ENCODE measurements around the gene BDKRB1.
"Not testable (repeated sequence)": the region's sequence is repeated elsewhere in the genome, so short reads cannot be mapped to it uniquely, and the experiment has no call there.

BDKRB1 gene

DNA sequence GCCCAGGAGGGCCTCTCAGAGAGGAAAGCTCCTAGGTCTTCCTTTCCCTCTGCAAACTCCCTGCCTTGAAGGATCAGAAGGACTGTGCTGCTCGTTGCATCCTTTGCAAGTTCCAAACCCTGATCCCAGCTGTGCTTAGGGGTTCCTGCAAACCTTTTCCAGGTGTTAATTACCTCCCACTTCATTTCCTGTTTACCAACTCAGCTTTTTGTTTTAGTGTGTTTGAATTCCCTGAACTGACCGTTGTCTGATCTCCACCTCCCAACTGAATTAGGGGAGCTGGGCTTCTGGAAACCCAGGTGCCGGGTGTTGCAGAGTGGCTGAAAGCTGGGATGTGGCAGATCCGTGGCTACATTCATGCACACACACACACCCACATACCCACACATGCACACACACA is 20.6 kb upstream of the BDKRB1 start:
- DNase-seq = no peak

DNA sequence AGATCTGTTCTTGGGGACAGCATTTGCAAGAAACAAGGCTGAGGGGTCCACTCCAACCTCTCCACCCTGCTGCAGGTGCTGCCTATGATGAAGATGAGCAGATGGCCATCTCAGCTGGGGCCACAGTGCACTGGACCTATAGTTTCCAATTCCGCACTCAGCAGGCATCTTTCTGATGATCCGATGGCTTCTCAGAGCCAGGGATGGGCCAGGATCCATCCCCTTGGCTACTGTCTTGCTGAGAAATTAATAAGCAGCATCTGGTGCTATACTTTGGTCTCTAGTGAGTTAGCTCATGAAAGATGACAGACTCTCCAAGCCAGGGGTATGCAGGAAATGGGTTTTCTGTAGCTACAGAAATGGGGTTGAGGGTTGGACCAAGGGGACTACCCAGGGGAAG is 18.4 kb upstream of the BDKRB1 start:
- no peak for DNase-seq

DNA sequence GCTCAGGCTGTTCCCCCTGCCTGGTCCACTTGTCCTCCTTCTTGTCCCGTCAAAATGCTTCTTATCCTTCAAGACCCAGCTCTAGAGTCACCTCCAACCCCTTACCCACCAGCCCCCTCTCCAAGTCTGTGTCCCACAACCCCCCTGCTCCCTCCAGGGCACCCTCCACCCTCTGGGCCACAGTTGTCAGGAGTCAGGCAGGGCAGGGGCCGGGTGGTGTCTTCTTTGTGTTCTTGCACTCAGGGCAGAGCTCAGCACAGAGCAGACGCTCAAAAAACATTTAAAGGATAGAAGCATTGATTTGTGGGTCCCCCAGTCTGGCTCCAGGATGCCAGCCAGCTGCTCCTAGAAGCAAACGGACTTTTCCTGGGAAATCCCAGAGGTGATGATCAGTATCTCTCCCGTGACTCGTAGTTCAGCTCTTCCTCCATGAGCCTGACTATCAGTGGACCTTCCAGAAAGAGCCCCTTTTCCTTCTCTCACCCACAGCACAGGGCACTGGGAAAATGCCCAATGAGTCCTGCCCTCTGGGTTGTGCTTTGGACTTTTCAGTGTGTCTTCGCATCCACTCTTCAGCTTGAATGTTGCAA is 17.2 kb upstream of the BDKRB1 start:
- no peak for DNase-seq

DNA sequence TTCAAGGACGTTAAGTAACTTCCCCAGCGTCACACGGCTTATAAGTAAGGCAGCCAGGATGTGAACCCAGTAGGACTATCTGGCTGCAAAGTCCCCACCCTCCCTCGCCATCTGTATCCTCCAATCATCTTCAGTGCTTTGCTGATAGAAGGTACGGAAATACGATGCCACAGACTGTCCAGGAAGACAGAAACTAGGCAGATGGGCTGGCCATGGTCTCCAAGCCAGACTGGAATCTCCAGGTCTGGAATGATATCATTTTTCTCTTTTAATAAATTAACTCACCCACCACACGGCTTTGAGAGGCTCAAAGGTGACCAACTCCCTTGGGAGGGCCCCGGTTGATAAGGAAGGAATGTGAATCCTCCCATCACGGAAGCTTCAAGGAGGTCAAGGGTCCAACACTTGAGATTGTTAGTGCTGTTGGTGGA is 16.3 kb upstream of the BDKRB1 start:
- DNase-seq = no peak

DNA sequence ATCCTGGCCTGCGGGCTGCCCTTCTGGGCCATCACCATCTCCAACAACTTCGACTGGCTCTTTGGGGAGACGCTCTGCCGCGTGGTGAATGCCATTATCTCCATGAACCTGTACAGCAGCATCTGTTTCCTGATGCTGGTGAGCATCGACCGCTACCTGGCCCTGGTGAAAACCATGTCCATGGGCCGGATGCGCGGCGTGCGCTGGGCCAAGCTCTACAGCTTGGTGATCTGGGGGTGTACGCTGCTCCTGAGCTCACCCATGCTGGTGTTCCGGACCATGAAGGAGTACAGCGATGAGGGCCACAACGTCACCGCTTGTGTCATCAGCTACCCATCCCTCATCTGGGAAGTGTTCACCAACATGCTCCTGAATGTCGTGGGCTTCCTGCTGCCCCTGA is 15.4 kb upstream of the BDKRB1 start:
- no peak for DNase-seq

DNA sequence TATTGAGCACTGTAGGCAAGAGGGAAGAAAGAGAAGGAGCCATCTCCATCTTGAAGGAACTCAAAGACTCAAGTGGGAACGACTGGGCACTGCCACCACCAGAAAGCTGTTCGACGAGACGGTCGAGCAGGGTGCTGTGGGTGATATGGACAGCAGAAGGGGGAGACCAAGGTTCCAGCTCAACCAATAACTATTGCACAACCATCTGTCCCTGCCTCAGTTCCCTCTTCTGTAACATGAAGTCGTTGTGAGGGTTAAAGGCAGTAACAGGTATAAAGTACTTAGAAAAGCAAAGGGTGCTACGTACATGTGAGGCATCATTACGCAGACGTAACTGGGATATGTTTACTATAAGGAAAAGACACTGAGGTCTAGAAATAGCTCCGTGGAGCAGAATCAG is 13.9 kb upstream of the BDKRB1 start:
- DNase-seq = no peak

DNA sequence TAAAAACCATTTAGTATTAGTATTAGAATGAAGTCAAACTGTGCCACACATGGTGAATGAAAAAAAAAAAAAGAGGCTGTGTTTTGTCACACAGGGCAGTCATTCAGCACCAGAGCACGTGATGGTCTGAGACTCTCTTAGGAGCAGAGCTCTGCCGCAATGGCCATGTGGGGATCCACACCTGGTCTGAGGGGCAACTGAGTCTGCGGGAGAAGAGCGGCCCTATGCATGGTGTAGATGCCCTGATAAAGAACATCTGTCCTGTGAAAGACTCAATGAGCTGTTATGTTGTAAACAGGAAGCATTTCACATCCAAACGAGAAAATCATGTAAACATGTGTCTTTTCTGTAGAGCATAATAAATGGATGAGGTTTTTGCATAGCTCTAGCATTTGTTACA is 12.2 kb upstream of the BDKRB1 start:
- no peak for DNase-seq

DNA sequence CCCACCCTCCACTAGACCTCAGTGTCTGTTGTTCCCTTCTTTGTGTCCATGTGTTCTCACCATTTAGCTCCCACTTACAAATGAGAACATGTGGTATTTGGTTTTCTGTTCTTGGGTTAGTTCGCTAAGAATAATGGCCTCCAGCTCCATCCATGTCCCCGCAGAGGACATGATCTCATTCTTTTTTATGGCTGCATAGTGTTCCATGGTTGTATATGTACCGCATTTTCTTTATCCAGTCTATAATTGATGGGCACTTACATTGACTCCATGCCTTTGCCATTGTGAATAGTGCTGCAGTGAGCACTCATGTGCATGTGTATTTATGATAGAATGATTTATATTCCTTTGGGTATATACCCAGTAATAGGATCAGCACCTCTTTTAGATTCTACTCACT is 10.9 kb upstream of the BDKRB1 start:
- not testable (repeated sequence) for DNase-seq

DNA sequence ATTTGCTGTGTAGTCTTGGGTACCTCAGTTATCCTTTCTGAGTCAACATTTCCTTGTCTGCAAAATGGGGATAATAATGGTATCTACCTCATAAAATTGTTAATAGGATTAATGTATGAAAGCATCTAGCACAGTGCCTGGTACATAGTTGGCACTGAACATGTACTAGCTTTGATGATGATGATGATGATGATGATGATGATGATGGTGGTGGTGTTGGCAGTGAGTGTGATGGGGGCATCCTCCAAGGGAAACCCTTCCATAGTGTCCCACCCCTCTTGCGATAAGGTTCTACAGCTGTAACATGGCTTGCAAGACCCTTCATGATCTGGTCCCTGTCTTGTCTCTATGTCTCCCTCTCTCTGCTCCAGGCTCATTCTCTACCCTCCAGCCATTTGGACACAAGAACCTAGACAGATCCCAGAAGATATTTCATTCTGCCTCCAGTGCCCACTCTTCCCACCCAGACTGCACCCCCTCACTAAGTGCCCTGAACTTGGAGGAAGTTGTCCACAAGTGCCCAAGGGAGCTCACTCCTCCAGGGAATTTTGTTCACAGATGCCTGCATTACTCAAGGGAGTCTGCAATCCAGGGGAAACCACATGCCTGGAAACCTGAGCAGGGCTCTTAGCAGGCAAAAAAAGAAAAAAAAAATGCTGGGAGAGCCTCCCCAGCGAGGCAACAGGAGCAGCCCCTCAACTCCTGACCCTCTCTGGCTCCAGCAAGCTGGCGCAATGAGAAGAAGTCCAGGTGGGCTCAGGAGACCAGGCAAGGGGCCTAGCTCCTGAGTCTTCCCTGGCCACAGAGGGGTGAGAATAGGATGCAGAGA is 10.1 kb upstream of the BDKRB1 start:
- no peak for DNase-seq

DNA sequence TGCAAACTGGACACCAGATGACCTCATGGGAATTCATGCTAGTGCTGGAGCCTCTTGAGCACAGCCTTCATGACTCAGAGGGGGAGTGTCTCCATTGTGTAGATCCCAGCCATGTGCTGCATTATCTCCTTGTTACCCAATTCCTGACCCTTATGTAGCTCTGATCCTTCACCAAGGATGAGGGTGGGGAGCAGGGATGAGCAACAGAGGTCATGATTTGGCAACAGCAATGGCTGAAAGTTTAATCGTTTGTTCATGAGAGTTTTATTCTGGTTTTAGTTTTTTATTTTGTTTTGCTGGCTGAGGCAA is 9.5 kb upstream of the BDKRB1 start:
- DNase-seq = peak; percentile 86

DNA sequence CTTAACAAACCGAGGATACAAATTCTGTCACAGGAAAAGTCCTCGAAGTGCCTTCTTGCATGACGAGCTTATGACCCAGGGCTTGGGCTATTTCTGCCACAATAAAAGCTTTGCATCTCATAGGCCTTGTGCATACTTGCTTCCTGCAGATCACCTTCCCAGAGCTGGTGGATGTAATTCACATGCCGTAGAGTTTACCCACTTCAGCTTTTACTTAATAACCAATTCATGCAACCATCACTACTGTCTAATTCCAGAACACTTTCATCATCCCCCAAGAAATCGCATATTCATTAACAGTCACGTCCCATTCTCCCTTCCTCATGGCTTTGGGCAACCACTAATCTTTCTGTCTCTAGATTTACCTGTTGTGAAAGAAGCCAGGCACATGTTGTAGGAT is 9.0 kb upstream of the BDKRB1 start:
- no peak for DNase-seq

DNA sequence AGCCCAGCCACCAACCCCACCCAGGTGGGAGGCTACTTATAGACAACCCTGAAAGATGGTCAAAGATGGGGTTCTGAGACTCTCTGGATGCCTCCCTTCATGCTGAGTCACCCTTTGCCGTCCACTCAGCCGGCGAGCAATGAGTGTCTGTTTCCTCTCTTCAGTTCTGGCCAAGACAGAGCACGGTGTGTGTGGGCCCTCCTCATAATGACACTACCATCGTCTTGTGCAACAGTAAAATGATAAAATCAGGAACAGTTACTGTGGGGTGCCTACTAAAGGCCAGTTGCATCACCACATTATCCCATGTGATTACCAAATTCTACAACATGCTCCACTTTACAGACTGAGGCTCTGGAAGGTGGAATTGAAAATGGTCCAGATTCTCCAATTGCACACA is 7.0 kb upstream of the BDKRB1 start:
- DNase-seq = no peak

DNA sequence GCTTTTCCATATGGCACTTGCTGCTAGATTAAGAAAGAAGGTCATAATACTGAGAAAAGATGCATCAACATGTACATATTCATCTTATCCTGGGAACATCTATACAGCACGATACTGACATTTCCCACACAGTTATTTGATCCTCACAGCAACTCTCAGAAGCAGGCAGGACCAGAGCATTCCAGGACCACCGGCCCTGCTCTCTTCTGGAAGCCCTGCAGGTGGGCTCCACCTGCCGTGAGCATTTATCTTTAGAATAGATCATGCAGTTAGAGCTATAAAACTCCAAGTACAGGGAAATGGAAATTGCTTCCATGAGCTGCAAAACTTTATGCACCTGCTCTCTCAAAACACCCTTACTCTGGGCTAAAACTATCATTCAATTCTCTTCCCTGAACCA is 5.5 kb upstream of the BDKRB1 start:
- DNase-seq = no peak

DNA sequence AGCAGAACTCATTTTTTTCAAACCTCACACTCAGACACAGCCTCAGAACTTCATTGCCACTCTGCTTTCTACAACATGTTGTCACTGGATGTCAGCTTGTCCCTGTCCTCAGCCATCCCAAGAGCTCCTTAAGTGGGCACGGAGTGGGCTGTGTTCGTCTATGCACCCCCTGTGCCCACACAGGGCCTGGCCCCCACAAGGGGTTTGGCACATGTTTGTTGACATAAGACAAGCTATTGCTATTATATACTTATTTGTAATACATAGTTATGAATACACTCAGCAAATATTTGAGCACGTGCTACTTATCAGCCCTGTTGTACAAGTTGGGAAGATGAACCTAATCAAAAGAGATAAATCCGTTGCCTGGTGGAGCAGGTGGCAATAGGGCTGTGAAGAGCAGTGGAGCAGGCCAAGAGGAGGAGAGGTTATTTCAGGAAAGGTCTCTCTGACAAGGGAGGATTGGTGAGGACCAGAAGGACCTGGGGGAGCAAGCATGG is 4.3 kb upstream of the BDKRB1 start:
- no peak for DNase-seq

DNA sequence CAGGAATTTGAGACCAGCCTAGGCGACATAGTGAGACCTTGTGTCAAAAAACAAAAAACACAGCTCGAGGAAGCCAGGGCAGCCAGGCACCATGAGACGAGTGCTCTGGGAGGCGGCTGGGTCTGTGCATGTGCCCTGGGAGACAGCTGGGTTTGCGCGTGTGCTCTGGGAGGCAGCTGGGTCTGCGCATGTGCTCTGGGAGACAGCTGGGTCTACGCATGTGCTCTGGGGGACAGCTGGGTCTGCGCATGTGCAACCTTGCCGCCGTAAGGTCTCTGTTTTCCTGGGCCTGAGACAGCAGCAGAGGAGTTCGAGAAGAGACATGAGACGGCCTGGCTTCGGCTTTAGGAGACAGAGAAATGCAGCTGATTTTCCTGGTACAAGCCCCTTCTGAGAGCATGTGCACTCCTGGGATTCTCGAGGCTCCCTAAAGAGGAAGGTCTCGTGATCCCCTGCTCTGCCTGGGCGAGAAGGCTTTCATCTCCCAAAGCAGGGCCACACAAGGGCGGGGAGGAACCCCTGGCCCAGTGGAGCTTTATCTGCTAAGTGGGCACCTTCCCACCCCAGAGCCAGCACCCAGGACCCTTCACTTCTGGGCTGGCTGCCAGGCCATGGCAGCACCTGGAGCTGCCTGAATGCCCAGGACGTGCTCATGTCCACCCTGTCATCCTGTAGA is 3.5 kb upstream of the BDKRB1 start:
- no peak for DNase-seq

DNA sequence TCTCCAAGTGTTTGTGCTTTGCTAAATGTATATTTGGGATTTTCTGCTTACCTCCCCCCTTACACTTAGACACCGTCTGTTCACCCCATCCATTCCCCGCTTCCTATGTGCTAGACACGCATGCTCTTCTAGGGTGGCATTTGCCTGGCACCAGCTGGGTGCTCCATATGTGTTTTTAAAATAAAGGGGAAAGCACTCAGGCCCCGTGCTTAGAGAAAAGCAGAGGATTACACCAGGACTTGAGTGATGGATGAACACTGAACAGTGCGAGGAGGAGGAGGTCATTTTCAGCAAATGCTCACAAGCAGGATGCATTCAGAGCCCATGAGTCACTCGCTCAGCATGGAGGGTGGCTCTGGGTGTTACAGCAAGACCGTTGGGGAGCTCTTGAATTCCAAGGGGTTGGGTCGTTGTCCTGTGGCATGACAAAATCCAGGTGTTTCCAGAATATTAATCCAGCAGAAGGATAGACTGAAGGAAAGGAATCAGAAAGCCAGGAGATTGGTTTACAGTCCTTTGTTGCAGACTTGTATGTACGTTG is 2.9 kb upstream of the BDKRB1 start:
- DNase-seq = peak; percentile 93

DNA sequence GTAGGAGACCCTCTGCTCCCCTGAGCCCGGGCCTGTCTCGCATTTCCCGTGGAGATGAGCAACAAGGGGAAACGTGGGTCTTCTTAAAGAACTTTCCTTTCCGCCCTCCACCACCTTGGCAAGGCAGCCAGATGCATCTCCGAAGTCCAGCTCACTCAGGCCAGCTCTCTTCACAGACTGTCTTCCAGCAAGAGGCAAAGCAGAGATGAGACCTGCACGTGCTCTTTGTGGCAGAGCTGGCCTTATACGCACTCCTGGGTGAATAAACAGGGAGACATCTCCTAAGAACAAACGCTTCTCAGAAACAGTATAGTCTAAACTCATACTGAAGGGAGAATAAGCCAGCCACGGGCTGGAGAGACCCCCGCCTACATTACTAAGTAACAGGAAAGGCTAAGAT is 1.3 kb upstream of the BDKRB1 start:
- no peak for DNase-seq

DNA sequence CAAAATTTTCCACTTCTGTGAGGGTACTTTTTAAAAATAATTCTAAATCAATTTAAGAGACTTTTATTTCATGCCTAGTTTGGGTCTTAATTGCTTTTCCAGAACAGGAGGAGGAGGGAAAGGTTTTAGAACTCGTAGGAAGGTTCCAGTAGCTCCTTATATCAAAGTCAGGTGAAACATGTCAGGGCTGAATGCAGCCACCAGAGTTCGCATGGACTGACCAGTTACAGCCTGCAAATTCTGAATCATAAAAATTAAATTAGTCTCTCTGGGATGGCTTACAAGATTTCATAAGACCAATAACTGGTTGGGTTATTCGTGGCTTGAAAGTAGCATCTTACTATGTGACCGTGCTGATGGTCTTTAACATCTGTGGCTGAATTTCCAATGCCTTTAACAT is 397 bp downstream of the BDKRB1 start:
- no peak for DNase-seq

DNA sequence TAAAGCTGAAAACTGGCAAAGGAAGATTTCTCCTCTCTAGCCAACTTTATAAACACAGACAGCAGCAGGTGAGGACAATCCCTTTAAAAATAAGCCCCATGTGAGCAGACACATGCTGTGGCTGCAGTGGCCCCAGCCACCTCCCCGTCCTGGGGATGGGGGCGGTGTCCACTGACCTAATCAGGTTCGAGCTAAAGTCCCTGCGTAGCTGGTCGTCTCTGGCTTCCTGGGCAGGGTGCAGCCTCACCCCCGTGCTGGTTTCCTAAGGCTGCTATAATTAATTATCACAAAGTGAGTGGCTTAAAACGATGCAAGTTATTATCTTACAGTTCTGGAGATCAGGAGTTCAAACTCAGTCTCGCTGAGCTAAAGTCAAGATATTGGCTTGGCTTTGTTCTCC is 1.0 kb downstream of the BDKRB1 start:
- DNase-seq = no peak

DNA sequence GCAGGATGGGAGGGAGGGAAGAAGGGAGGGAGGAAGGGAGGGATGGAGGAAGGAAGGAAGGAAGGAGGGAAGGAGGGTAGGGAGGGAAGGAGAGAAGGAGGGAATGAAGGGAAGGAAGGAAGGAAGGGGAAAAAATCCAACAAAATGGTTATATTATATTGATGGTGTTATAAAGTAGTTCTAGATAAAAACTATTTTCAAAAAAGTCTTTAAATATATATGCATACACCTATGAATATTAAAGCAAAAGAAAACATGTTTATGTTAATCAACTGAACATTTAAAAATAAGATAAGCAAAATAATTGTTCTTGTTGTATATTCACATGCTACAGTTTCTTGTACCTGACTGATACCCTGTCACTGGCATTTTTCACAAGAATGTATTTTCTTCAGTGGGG is 1.9 kb downstream of the BDKRB1 start:
- no peak for DNase-seq

DNA sequence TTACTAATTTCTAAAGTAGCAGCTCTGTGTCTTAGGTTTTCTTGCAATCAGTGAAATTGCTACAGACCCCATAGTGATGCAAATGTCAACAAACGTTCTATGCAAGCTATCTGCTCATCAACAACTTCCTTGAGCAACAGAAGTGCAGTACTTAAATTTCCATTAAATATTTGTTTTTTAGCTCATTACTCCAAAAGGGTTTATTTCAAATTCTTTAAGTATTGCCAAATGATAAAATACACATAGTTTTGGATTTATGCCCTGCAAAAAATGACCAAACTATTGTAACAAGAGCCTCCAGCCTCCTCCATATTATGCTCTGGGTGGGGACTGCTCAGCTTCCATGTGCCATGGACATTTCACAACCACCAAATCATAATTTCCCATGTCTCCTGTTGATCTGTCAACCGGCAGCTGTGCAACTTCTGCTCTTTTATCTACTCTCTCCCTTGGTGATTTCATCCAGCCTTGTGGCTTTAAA is 4.4 kb downstream of the BDKRB1 start:
- no peak for DNase-seq

DNA sequence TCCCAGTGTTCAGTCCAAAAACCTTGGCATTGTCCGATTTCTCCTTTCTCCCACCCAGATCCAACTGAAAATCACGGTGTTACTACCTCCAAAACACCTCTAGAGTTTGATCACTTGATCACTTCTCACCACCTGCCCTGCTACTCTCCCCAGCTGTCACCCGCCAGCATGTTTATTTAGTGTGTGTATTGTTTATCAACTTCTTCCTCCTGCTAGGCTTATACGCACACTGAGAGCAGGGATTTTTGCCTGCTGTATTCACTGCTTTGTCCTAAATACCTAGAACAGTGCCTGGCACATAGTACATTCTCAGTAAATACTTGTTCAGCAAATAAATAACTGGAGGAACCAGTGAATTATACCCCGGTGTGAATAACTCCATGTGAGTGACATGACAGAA is 5.0 kb downstream of the BDKRB1 start:
- no peak for DNase-seq

DNA sequence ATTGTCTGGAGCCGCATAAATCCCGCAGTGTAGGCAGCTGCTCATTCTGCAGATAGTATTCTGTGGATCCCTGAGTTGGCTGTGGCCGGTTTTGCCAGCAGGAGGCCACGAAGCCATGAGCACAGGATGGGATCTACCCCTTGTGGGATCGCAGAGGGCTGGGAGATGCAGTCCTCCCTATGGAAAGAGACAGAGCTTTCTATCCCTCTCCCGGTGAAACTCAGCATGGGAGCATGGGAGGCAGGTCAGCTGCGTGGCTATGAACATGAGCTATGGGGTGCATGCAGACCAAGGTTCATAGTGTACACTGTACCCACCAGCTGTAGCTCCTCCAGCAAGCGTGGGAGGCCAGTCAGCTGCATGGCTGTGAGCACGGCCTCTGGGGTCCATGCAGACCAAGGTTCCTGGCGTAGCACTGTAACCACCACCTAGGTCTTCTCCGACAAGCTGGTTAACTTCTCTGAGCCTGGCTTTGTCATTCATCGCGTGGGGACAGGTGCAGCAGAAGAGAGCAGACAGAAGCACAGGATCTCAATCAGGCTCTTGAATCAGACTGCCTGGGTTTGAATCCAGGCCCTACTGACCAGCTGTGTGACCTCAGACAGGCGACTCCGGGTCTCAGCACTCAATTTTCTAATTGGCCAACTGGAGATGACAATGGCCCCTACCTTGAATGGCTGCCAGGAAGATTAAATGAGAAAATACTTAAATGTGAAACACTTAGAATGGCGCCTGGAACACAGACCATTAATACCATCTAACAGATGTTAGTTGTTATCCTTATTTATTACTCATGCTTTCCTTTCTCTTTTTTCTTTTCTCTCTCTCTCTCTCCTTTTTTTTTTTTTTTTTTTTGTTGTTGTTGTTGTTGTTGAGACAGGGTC is 6.0 kb downstream of the BDKRB1 start:
- DNase-seq = peak; percentile 53

All from islet precursor cell (in vitro differentiated cells).